NCI-H1105 treated with DMSO at 0.1 percent for 48 hours (cell line): ENCODE data around the gene AASDHPPT.
"Not testable (repeated sequence)": the region's sequence is repeated elsewhere in the genome, so short reads cannot be mapped to it uniquely, and the experiment has no call there.

Experiments used
- DNase-seq: peaks from one replicate; lab custom pipeline; 2025; lab: John Stamatoyannopoulos, UW

The AASDHPPT gene, protein sequence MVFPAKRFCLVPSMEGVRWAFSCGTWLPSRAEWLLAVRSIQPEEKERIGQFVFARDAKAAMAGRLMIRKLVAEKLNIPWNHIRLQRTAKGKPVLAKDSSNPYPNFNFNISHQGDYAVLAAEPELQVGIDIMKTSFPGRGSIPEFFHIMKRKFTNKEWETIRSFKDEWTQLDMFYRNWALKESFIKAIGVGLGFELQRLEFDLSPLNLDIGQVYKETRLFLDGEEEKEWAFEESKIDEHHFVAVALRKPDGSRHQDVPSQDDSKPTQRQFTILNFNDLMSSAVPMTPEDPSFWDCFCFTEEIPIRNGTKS

DNA sequence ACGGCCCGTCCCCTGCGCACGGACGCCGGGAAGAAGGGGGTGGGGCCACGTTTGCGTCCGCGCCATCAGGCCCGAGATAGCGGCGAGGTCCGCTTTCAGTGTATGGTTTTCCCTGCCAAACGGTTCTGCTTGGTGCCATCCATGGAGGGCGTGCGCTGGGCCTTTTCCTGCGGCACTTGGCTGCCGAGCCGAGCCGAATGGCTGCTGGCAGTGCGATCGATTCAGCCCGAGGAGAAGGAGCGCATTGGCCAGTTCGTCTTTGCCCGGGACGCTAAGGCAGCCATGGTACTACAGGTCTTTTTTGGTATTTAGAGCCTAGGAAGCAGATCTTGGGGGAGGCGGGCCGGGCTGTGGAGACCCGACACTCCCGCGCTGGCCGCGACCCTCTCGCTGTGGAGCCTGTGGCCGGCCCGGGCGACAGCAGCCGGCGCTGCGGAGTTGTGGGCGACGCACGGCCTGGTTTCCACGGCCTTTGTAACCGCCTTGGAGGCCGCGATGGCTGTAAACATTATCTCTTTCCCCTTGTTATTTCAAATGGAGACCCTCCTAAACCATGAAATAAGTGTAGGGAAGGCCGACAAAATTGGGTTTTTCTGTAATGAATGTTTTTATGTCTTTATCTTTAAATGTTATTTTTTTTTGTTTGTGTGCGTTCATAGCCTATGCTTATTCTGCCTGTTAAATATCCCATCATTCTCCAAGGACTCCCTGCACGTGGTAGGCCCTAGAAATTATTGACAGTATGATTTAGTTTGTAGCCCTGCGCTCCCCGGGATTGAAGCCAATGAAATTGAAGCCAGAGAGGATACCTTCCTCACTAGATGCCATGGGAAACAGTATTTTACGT, at the start of gene AASDHPPT:
AASDHPPT (plus strand) TSS at position 54 of the 847 bp plus-strand sequence; CDS start at position 103, 49 bp downstream.
- DNase-seq, result peak; percentile 56

DNA sequence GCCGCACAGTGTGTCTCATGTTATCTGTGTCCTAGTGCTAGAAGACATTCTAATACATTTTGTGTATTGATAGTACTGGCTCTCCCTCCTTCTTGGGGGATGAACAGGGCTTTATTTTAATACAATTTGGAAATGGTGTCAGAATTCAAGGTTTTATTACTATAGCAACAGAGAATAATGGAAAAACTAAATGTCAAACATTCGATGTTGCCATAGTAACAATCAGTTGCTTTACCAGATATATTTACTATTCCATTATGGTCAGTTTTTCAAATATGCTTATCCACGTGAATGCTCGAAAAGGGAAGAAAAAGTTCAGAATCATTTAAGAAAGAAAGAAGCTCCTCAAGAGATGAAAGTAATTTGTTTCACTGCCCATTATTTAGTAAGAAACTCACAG, 46.9 kb upstream of the AASDHPPT start:
- DNase-seq, result no peak

DNA sequence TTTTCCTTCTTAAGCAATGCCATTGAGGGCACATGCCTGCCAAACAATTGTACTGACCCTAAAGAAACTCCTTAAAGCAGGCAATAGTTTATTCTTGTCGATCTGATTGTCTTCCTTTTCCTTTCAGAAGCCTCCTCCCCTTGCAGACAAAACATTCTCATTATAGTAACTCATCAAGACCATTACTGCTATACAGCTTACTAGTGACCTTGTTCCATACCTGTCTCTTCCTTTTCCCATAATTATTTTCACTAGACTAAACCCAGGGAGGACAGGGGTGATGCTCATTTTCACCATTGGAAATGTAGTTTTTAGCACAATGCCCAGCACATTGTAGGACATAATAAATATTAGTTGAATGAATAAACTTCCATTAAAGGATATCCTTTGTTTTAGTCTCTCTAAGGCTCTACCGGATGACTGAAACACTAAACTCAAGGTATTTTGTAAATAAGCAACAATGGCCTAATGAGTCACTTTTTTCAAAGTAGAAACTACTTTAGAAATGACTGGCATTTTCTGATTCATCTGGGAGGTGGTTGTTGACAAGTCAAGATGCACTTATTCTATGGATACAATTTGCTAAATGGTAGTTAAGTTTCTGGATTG, 46.2 kb upstream of the AASDHPPT start:
- DNase-seq, result no peak

DNA sequence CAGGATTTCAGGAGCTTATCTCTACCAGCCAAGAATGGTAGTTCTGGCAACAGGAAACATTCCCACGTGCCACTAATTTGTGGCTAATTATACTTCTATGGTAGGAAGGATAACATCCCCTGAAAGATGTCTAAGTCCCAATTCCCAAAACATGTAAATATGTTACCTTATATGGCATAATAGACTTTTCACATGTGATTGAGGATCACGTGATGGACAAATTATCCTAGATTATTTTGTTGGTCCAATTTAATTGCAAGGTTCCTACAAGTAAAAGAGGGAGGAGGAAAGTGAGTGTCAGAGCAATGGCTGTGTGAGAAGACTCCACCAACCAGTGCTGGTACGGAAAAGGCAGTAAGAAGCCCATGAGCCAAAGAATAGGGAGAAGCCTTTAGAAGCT, 45.5 kb upstream of the AASDHPPT start:
- DNase-seq, result no peak

DNA sequence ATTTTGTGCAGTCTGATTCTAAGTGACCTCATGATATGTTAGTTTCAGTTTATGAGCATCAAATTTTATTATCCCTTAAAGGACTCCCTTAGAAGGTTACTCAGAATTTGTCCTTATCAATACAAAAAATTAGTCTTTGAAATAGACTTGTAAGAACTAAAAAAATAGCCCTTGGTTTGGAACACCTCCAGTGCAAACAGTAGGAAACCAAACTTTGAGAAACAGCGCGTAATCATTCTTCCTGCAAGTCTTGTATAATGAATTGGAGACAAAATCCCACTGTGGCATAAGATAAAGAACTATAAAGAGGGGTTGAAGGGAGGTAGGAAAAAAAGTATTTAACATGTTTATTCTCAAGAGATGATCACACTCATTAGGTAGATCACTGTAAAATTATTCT, 44.6 kb upstream of the AASDHPPT start:
- no peak for DNase-seq

DNA sequence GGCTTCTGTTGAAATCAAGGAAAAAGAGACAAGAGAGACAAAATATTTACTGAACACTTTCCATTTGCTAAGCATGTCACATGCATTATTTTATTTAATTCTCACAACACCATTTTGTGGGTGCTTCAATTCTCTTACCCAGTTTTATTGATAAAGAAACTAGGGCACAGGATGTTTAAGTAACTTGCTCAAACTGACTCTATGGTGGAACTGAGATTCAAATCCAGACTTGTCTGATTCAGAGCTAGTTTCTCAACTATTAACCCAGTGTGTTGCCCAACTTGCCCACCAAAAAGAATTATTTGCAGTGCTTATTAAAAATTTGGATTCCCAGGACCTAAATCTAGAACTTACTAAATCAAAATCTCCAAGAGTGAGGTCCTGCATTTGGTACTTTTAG, 33.9 kb upstream of the AASDHPPT start:
- no peak for DNase-seq

DNA sequence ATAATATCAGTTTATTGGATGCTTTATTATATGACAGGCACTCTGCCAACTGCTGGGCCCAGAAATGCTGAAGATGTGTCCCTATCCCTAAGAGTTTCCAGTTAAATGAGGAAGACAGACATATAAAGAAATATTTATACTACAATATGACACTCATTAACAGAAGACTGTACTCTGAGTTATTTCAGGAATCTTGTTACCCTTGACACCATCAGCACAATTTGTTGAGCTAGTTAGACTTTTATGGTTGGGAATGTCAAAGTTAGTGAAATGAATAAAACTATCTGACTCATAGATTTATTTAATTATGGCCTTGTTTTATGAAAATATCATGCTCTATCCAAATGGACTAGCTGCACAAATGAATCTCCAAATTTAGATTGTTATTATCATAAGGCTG, 29.8 kb upstream of the AASDHPPT start:
- DNase-seq, result no peak

DNA sequence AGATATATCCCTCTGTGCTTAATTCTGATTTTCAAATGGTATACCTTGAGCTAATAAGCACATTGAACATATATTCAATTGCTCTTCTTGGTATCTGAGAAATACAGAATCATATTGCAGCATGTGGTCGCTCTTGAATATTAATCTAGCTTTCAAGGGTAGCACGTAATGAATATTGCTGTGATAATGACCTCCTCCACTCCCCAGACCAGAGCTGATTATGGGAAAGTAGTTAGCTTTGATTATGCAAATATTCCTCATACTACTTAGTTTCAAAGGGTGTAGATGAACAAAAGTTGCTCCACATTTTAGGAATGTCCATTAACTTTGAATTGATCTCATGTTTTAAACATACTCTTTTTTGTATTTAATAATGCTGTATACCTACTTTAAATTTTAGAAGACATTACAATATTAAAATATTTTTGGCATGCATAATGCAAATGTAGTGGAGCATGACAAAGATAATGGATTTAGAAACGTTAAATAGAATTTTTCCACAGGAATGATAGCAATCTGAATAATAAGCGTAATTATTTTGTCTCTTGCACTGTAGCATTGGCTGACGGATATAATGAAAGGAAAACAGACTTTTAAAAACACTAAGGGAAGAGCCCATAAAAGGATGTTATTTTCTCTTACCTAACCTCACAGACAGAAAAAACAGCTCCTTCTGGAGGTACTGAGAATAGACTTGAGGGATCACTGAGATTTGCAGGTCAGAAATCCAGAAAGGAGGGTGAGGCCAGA, 27.6 kb upstream of the AASDHPPT start:
- no peak for DNase-seq

DNA sequence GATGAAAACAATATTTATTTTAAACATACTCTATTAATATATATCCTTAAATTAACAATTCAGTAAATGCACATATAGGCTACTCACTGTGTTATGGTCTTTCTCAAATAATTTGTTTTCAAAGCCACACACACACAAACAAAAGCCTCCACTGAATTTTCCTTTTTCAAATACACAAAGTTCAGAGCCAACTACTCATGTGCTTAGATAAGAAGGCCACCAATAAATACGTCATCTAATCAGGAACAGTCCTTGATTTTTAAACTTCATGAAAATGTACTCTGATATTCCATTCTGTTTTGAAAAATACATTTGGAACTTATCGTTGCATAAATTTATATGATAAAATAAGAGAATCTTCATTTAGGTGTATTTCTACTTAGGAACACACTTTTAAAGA, 26.4 kb upstream of the AASDHPPT start:
- DNase-seq, result no peak

DNA sequence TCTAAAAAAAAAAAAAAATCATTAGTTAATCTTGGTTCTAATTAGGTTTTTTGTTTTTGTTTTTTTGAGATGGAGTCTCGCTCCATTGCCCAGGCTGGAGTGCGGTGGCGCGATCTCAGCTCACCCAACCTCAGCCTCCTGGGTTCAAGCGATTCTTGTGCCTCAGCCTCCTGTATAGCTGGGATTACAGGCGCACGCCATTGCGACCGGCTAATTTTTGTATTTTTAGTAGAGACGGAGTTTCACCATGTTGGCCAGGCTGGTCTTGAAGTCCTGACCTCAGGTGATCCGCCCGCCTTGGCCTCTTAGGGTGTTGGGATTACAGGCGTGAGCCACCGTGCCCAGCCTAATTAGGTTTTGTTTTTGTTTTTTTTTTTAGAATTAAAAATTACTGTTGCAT, 19.1 kb upstream of the AASDHPPT start:
- DNase-seq, result not testable (repeated sequence)

DNA sequence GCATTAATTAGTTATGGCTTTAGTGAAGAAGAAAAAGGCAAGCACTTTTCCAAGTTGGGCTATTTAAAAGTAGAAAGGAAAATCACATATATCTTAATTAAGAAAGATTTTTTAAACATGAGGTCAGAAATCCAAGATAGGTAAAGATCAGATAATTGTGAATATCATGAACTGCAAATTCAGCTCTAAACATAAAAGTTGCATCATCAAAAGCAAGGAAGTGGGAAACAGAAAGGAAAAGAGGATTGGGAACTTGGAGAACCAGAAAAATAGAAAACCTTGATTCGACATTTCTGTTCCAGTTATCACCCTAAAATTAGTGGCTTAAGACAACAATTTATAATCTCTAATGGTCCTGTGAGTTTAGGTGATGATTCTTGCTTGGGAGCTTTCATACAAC, 17.8 kb upstream of the AASDHPPT start:
- no peak for DNase-seq

DNA sequence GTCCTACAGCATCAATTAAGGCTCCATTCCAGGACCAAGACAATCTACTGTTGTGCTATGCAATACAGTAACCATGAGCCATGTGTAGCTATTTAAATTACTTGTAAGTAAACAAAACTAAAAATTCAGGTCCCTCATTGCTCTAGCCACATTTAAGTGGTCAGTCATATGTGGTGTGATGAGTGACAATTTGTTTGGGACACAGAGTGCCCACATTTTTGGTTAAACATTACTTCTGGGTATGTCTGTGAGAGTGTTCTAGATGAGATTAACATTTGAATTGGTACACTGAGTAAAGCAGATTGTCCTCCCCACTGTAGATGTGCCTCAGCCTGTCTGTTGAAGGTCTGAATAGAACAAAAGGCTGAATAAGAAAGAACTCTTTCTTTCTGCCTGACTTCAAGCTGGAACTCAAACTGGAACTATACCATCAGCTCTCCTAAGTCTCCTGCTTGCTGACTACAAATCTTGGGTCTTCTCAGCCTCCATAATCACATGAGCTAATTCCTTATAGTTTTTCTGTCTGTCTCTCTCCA, 16.1 kb upstream of the AASDHPPT start:
- no peak for DNase-seq

DNA sequence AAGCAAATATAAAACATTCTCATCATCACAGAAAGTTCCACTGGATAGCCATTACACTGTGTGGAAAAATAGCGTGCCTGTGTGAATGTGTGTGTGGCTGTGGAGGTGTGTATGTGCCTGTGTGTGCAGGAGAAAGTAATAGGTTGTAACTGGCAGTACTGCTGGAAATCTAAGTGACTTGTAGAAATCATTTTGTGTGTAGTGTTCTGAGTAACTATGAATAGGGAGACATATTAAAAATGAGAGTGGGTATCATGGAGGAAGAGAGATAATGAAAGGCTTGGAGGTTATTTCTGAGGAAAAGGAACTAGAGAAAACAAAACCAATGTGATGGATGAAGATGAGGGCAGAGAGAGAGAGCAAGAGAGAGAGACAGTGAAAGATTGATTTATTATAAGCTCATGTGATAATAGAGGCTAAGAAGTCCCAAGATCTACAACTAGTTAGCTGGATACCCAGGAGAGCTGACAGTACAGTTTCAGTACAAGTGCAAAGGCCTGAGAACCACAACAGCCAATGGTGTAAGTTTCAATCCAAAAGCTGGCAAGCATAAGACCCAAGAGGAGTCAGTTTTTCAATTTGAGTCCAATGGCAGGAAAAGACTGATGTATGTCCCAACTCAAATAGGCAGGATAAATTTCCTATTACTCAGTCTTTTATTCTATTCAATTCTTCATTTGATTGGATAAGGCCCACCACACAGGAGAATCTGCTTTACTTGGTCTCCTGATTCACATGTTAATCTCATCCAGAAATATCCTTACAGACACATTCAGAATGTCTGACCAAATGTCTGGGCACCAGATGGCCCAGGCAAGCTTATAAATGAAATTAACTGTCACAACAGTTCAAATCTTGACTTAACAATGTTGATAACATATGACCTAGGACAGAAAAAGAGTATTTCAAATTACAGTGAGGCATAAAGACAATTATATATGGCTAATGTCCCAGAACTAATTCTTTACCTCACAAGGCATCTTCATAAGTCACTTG, 15.2 kb upstream of the AASDHPPT start:
- no peak for DNase-seq

DNA sequence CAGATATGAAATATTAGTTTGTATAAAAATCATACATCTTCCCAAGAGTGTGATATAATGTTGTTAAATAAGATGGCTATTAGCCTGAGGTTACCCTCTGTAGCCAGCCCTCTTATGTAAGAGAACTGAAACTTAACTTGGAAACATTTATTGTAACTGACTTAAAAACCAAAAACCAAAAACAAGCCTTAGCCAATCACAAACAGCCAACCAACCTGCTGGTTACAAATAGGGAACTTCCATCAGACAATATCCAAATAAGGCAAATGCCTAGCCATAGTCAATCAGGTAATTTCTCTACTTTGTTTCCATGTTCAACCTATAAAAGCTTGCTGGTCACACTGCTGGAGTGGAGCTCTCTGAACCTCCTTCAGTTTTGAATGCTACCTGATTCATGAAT, 14.5 kb upstream of the AASDHPPT start:
- DNase-seq, result no peak

DNA sequence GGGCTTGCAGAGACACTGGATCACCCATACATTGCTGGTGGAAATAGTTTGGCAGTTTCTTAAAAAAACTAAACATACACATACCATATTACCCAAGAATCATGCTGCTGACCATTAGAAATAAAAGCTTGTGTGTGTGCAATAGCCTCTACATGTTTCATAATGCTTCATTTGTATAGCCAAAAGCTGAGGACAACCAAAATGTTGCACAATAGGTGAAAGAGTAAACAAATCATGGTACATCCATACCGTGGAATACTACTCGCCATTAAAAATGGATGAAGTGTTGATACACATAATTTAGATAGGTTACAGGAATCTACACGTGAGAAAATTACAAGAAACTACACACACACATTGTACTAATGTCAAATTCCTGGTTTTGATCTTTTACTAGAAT, 6.9 kb upstream of the AASDHPPT start:
- DNase-seq, result no peak

DNA sequence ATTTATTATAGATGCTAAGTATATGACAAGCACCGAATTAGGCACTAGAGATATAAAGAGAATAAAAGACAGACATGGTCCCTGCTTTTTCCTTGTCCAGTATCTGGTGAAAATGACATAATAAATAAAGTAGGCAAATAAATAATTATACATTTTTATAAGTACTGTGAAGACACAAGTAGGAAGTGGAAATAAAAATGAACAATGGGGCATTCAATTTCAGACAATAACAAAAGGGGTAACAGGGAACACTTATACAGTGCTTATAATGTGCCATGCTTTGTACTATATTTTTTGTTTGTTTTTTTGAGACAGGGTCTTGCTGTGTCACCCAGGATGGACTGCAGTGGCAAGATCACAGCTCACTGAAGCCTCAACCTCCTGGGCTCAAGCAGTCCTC, 4.7 kb upstream of the AASDHPPT start:
- no peak for DNase-seq

DNA sequence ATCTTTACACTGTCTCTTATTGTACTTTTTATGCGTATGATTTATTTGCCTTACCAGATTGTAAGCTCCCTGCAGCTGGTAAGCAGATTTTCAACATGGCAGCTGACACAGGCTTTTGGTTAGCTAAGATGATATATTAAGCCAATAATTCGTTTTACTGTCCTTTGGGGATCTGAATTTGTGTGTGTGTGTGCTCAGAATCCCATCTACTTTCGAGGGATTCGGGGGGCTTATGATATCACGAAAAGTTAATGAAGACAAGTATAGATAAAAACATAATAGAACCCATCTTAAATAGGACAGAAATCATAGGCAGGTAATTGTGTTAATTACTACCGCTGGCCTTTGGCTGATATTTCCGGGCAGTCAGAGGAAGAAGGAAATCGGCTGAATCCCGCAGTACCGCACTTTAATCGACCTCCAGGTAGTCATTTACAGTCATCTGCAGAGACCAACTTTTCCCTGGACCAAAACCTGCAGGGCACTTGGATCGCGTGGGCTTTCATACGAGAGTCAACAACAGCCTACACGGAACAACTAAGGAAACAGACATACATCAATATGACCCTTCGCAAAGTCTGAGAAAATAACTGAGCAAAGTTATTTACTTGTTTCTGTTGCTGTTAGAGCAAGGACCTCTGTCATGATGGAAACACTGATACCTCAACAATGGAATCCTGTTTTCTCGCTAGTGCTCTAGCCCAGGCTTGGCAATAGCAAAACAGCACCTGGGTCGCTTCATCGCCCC, 1.1 kb upstream of the AASDHPPT start:
- peak; percentile 63 for DNase-seq

DNA sequence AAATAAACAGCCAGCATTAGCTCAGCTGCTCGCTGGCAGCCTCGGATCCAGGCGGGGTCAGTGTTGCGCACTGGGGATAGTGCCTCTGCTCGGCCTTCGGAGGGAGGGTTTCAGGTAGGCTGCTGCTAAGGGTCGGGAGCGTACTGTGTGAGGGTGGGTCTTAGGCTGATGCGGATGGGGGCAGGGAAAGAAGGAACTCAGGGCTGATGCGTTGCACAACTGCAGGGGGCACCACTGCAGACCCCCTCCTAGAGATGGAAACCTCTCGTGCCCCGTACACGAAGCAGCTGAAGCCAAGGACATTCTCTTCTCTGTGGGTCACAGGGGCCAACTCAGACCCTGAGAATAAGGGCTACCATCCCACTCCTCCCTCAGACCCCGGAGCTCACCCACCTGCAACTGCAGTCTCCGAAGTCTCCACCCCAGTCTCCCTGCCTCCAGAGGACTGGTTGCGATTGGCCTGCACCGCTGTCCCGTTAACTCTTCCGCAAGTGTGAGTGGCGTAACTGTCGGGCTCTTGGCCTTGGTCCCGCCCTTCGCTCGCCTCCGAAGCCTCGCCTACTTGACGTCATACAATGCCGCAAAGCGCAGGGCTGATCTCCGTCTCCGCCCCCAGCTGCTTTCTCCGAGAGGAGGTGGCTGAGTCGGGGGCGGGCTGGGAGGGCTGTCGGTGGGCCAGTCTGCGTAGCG, 398 bp upstream of the AASDHPPT start, which contains the start of gene KBTBD3:
KBTBD3 (minus strand) TSS at position 429 of the 690 bp plus-strand sequence. CDS start 18,250 bp downstream, outside the sequence.
- peak; percentile 99 for DNase-seq

DNA sequence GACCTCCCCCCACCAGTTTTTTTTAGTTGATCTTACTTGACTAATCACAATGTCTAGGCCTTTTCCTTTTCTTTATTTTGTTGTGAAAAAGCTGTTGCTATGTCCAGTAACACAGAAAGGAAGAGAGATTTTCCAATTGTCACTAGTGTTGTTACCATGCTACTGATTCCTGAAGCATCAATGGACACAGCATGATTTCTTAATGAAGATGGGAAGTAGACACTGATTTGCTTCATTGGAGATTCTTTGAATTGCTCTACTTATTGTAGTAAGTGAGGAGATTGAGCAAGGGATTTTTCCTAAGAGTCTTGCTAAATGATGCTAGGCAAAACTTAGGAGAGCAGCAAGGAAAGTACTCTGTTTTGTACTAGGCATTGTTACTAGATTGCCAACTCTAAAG, 4.6 kb downstream of the AASDHPPT start:
- no peak for DNase-seq
